ENCODE measurements around the gene SMIM20.

Gene SMIM20

GRCh38 chr4:25929298-25929686, 15.3 kb downstream of the SMIM20 start:
- H3K4me2 ChIP-seq (ENCODE audit: low read depth, low read length): no peak overlapping the region
- no peaks in the 10 kb centered on the region for H3K36me3 ChIP-seq (replicated peaks; ENCODE audit: insufficient read depth, low read length)
- no peak overlapping the region for H3K9ac ChIP-seq (ENCODE audit: low read length)
- H3K27ac ChIP-seq (ENCODE audit: low read length): no peak overlapping the region
- no peaks in the 10 kb centered on the region for H3K9me3 ChIP-seq (replicated peaks; ENCODE audit: insufficient read depth, low read length)
- H3K9me2 ChIP-seq (replicated peaks; ENCODE audit: insufficient read depth, low read length): no peaks in the 10 kb centered on the region
- no peaks in the 10 kb centered on the region for H3F3A ChIP-seq (ENCODE audit: insufficient read depth, low read length)
- TF ChIP-seq CTCF (IDR thresholded peaks at IDR 0.05; ENCODE audit: low read length): no peak
- TF ChIP-seq EZH2phosphoT487 (IDR thresholded peaks at IDR 0.05; ENCODE audit: low read length): no peak
- TF ChIP-seq EZH2 (optimal IDR thresholded peaks at IDR 0.05; ENCODE audit: low read depth, low read length): no peak
- H3K27me3 ChIP-seq (replicated peaks; ENCODE audit: insufficient read depth, low read length): no peaks in the 10 kb centered on the region
- no peaks in the 10 kb centered on the region for H3K79me2 ChIP-seq (ENCODE audit: low read length)
- no peak overlapping the region for H3K4me3 ChIP-seq (ENCODE audit: low read length)
- no peaks in the 10 kb centered on the region; the same call in 1 of the 2 replicates for H3K4me1 ChIP-seq (ENCODE audit: low read length)
- no peaks in the 10 kb centered on the region for H4K20me1 ChIP-seq (ENCODE audit: insufficient read depth, low read length)
- DNase-seq: no peak
- no peak overlapping the region for H2AFZ ChIP-seq (ENCODE audit: low read length)

GRCh38 chr4:25930731-25931354, 16.8 kb downstream of the SMIM20 start:
- Histone ChIP-seq H3K27me3 (replicated peaks; ENCODE audit: insufficient read depth, low read length) (no peaks in the 10 kb centered on the region), H3K4me1 (ENCODE audit: low read length) (no peaks in the 10 kb centered on the region; the same call in 1 of the 2 replicates), H3K36me3 (replicated peaks; ENCODE audit: insufficient read depth, low read length) (no peaks in the 10 kb centered on the region), H2AFZ (ENCODE audit: low read length) (no peak overlapping the region), H3F3A (ENCODE audit: insufficient read depth, low read length) (no peaks in the 10 kb centered on the region), H3K4me2 (ENCODE audit: low read depth, low read length) (no peak overlapping the region), H3K4me3 (ENCODE audit: low read length) (no peak overlapping the region), H3K27ac (ENCODE audit: low read length) (no peak overlapping the region), H3K79me2 (ENCODE audit: low read length) (no peaks in the 10 kb centered on the region), H3K9me2 (replicated peaks; ENCODE audit: insufficient read depth, low read length) (no peaks in the 10 kb centered on the region), H3K9me3 (replicated peaks; ENCODE audit: insufficient read depth, low read length) (no peaks in the 10 kb centered on the region), H3K9ac (ENCODE audit: low read length) (no peak overlapping the region), H4K20me1 (ENCODE audit: insufficient read depth, low read length) (no peaks in the 10 kb centered on the region)
- no peak for DNase-seq
- TF ChIP-seq EZH2 (optimal IDR thresholded peaks at IDR 0.05; ENCODE audit: low read depth, low read length): no peak

GRCh38 chr4:25936696-25937095, 22.7 kb downstream of the SMIM20 start:
- no peaks in the 10 kb centered on the region for H4K20me1 ChIP-seq (ENCODE audit: insufficient read depth, low read length)
- H3K4me1 ChIP-seq (ENCODE audit: low read length): peaks cover 10% of the 10 kb centered on the region; the same call in 1 of the 2 replicates
- DNase-seq: no peak
- H3K36me3 ChIP-seq (replicated peaks; ENCODE audit: insufficient read depth, low read length): no peaks in the 10 kb centered on the region
- no peaks in the 10 kb centered on the region for H3K79me2 ChIP-seq (ENCODE audit: low read length)
- peaks cover 6% of the 10 kb centered on the region for H3F3A ChIP-seq (ENCODE audit: insufficient read depth, low read length)
- no peak overlapping the region for H3K27ac ChIP-seq (ENCODE audit: low read length)
- H3K9ac ChIP-seq (ENCODE audit: low read length): no peak overlapping the region
- no peak for TF ChIP-seq CTCF (IDR thresholded peaks at IDR 0.05; ENCODE audit: low read length)
- no peak for TF ChIP-seq EZH2phosphoT487 (IDR thresholded peaks at IDR 0.05; ENCODE audit: low read length)
- H2AFZ ChIP-seq (ENCODE audit: low read length): no peak overlapping the region
- H3K4me3 ChIP-seq (ENCODE audit: low read length): no peak overlapping the region
- no peaks in the 10 kb centered on the region for H3K9me3 ChIP-seq (replicated peaks; ENCODE audit: insufficient read depth, low read length)
- H3K4me2 ChIP-seq (ENCODE audit: low read depth, low read length): no peak overlapping the region
- no peaks in the 10 kb centered on the region for H3K27me3 ChIP-seq (replicated peaks; ENCODE audit: insufficient read depth, low read length)
- no peaks in the 10 kb centered on the region for H3K9me2 ChIP-seq (replicated peaks; ENCODE audit: insufficient read depth, low read length)

- Histone ChIP-seq H3K9me3 (replicated peaks; ENCODE audit: insufficient read depth, low read length) (no peaks in the 10 kb centered on the region), H3K9me2 (replicated peaks; ENCODE audit: insufficient read depth, low read length) (no peaks in the 10 kb centered on the region), H3K36me3 (replicated peaks; ENCODE audit: insufficient read depth, low read length) (no peaks in the 10 kb centered on the region), H3K9ac (ENCODE audit: low read length) (no peak overlapping the region), H4K20me1 (ENCODE audit: insufficient read depth, low read length) (no peaks in the 10 kb centered on the region), H3K4me2 (ENCODE audit: low read depth, low read length) (peak overlapping the region; percentile 51), H3K4me1 (ENCODE audit: low read length) (peaks cover 10% of the 10 kb centered on the region; the same call in 1 of the 2 replicates), H3K79me2 (ENCODE audit: low read length) (no peaks in the 10 kb centered on the region), H3F3A (ENCODE audit: insufficient read depth, low read length) (peaks cover 6% of the 10 kb centered on the region), H3K27ac (ENCODE audit: low read length) (no peak overlapping the region), H2AFZ (ENCODE audit: low read length) (peak overlapping the region; percentile 36; the same call in 1 of the 2 replicates), H3K27me3 (replicated peaks; ENCODE audit: insufficient read depth, low read length) (no peaks in the 10 kb centered on the region), H3K4me3 (ENCODE audit: low read length) (no peak overlapping the region)
- DNase-seq: peak; percentile 55
- TF ChIP-seq CTCF (IDR thresholded peaks at IDR 0.05; ENCODE audit: low read length) (no peak), EZH2 (optimal IDR thresholded peaks at IDR 0.05; ENCODE audit: low read depth, low read length) (no peak), EZH2phosphoT487 (IDR thresholded peaks at IDR 0.05; ENCODE audit: low read length) (no peak)
These were observed 23.8 kb downstream of the SMIM20 start for GRCh38 chr4:25937801-25938200.

Measured in MM.1S (cell line).